Fibroblast of skin of right quadriceps (primary cell): ENCODE measurements around the gene PERM1.
"Not testable (repeated sequence)": the region's sequence is repeated elsewhere in the genome, so short reads cannot be mapped to it uniquely, and the experiment has no call there.

Source experiments
- DNase-seq: peaks from one replicate; pipeline ENCODE4 v3.0.0-alpha.2; 2013

Gene PERM1

DNA sequence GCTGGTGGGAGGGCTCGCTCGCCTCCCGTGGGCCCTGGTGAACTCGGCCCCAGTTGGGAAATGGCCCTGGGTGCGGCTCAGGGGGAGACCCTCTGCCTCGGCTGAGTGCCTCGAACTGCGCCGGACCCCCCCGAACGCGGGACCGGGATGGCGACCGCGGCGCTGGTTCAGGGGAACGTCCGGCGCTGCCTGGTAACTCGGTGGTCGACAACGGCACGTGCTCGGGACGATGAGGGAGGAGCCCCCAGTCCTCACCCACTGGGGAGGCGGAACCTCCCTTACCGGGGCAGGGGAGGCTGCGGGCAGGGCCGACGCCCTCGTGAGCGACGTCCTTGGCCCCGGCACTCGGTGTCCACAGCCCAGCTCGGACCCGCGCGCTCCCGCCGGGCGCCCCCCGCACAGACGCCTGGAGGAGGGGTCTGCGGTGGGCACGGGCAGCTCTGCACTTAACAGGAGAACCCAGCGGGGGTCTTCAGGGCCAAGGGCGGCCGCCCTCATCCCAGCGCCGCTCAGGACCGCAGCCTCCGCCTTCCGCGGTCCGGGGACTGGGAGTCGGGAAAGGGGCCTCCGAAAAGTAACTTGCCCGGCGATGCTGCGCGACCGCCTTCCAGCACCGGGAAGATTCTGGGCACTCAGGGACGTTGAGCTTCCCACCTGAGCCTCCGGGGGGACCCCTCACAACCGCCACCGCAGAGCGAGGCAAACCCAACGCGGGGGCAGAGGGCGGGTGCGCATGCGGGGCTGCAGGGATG is 16.3 kb upstream of the PERM1 start:
- DNase-seq = peak; percentile 15

DNA sequence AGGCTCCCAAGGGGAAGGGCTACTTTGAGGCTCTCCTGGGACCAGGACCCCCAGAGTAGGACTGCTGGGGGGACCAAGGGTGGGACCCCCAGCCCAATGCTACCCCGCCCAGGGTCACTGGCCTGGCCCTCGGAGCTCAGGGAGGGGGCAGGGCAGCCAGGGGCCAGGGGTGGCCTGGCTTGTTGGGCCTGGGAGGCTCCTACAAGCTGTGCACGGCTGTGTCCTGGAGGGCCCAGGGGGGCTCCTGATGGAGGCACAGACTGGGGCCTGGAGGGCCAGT is 15.8 kb upstream of the PERM1 start:
- DNase-seq = no peak

DNA sequence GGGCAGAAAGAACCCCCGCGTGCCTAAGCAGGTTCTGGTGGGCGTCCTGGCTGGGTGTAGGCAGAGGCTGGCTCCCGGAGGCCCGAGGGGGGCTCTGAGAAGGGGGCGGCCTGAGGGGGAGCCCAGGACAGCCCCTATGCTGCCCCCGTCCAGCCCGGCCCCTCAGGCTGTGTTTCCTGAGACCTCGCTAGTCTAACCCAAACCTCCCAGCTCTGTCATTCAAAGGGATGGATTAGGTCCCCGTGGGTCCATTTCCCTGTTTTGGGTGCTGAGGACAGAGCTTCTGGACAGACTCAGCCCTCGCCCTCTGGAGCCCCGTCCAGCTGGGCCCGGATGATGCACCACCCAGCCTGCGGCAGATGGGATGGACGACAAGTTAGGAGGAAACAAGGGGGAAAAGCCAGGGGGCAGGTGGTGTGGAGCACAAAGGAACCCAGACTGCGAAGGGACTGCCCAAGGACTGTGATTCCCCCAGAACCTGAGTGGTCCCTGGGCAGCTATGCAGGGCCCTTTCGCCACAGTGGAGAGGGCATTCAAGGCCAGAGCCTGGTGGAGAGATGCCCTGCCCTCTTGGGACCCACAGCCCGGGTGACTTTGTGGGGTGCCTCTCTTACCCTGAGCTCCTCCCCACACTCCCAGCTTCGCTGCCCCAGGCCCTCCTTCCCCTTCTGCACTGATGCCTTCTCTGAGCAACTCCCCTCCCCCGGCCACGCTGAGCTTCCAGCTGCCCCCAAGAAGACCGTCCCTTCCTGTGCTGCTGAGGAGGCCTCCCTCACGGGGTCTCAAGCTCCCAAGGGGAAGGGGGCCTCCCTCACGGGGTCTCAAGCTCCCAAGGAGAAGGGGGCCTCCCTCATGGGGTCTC is 15.2 kb upstream of the PERM1 start:
- DNase-seq = no peak

DNA sequence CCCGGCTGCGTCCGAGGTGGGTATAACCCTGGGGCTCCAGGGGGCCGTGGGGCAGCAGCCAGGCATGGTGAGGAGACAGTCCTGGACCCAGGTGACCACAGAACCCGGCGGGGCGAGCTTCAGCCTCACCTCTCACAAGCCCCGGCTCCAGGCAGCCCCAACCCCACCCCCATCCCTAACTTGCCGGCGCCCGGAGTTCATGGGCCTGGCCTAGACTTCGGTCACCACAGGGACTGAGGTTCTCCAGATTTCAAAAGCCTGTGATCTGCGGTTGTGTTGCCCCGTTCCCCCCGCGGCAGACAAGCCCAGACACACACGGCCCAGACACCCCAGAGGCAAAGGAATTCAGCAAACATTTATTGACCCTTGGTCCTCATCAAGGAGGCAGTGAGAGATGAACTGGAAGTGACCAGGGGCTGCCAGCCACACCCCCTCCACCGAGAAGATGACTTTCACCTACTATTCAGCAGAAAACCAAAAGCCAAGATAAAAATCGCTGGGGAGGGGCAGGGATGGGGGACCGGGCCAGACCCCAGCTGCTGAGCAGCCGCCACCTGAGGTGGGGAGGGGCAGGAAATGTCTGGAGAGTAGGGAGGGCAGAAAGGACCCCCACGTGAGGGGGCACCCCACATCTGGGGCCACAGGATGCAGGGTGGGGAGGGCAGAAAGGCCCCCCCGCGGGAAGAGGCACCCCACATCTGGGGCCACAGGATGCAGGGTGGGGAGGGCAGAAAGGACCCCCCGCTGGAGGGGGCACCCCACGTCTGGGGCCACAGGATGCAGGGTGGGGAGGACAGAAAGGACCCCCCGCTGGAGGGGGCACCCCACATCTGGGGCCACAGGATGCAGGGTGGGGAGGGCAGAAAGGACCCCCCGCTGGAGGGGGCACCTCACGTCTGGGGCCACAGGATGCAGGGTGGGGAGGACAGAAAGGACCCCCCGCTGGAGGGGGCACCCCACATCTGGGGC is 14.1 kb upstream of the PERM1 start:
- DNase-seq = no peak

DNA sequence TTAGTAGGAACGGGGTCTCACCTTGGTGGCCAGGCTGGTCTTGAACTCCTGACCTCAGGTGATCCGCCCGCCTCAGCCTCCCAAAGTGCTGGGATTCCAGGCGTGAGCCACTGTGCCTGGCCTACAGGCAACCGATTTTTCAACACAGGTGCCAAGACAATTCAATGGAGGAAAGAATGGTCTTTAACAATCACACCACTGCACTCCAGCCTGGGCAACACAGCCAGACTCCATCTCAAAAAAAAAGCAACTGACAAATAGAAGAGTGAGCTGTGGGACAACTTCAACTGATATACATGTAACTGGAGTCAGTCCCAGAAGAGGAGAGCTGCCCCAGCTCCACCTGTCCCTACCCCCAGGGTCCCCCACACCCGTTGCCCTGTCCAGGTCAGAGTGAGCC is 12.7 kb upstream of the PERM1 start:
- not testable (repeated sequence) for DNase-seq

DNA sequence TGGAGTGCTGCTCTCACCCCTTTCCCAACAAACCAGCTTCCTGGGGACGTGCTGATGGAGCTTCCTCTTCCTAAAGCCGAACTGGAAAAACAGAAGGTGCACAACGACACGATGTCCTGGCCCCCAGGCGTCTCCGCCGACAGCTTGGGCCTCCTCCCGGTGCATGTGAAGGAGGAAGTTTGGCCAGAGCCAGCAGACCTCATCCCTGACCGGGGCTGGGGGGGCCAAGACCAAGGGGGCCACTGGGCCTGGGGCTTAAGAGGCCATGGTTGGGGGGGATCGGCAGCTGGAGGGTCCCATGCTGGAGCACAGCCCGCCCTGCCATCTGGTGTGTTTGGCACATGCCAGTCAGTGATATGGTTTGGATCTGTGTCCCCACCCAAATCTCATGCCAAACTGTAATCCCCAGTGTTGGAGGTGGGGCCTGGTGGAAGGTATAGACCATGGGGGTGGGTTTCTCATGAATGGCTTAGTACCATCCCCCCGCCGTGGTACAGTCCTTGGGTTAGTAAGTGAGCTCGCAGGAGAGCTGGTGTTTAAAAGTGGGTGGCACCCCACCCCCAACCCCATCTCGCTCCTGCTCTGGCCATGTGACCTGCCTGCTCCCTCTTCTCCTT is 11.6 kb upstream of the PERM1 start:
- no peak for DNase-seq

DNA sequence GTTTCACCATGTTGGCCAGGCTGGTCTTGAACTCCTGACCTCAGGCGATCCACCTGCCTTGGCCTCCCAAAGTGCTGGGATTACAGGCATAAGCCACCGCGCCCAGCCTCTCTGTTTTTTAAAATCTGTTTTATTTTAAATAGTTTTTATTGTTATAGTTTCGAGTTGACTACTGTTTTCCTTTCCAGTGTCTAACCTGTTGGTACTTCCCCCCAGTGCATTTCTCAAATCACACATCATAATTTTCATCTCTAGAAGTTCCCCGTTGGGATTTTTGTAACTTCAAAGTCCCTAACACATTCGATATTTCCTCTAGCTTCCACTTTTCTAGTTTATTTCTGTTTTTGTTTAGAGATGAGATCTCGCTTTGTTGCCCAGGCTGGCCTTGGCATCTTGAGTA is 10.5 kb upstream of the PERM1 start:
- no peak for DNase-seq

DNA sequence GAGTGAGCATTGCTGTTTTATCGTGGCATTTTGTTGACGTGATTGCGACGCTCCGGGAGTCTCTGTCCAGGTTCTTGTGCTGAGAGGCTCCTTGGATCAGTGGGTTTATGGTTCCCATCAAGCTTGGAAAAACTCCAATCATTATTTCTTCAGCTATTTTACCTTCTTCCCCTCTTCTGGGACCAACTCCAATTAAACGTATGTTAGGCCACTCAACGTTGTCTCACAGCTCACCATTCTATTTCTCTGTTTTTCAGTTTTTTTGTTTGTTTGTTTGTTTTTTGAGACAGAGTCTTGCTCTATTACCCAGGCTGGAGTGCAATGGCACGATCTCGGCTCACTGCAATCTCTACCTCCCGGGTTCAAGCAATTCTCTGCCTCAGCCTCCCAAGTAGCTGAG is 10.0 kb upstream of the PERM1 start:
- no peak for DNase-seq

DNA sequence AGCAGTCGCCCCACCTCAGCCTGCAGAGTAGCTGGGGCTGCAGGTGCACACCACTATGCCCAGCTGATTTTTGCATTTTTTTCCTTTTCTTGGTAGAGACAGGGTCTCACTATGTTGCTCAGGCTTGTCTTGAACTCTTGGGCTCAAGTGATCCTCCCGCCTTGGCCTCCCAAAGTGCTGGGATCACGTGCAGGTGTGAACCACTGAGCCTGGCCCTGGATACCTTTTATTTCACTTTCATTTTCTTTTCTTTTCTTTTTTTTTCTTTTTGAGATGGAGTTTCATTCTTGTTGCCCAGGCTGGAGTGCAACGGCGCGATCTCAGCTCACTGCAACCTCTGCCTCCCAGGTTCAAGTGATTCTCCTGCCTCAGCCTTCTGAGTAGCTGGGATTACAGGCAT is 9.4 kb upstream of the PERM1 start:
- not testable (repeated sequence) for DNase-seq

DNA sequence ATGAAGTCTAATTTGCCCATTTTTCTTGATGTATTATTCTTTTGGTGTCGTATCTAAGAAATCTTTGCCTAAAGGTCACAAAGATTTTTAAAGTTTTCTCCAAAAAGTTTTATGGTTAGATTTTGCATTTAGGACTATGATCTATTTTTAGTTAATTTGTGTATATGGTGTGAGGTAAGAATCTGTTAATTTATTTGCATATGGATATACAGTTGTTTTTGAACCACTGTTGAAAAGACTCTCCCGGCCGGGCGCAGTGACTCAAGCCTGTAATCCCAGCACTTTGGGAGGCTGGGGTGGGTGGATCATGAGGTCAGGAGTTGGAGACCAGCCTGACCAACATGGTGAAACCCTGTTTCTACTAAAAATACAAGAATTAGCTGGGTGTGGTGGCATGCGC is 6.2 kb upstream of the PERM1 start:
- not testable (repeated sequence) for DNase-seq

DNA sequence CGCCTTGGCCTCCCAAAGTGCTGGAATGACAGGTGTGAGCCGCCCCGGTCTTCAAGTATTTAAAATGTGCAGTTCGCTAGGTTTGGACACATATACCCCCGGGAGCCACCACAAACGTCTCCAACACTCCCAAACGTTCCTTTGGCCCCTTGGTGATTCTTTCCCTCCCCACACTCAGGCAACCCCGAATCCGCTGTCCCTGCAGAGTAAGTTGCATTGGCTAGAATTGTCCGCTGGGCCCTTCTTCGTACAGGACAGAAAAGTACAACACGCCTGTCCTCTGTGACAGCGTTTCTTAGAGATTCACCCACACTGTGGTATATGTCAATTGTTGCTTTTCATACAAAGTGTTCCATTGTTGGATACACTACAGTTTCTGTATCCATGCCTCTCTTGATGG is 3.2 kb upstream of the PERM1 start:
- no peak for DNase-seq

DNA sequence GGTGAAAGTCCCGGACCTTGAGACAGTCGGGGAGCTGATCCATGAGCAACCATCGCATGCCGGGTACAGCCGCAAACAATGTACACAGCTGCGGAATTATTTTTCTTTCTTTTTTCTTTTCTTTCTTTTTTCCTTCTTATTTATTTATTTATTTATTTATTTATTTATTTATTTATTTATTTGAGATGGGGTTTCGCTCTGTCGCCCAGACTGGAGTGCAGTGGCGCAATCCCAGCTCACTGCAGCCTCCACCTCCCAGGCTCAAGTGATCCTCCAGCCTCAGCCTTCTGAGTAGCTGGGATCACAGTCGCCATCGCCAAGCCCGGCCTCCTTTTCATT is 2.6 kb upstream of the PERM1 start:
- no peak for DNase-seq

DNA sequence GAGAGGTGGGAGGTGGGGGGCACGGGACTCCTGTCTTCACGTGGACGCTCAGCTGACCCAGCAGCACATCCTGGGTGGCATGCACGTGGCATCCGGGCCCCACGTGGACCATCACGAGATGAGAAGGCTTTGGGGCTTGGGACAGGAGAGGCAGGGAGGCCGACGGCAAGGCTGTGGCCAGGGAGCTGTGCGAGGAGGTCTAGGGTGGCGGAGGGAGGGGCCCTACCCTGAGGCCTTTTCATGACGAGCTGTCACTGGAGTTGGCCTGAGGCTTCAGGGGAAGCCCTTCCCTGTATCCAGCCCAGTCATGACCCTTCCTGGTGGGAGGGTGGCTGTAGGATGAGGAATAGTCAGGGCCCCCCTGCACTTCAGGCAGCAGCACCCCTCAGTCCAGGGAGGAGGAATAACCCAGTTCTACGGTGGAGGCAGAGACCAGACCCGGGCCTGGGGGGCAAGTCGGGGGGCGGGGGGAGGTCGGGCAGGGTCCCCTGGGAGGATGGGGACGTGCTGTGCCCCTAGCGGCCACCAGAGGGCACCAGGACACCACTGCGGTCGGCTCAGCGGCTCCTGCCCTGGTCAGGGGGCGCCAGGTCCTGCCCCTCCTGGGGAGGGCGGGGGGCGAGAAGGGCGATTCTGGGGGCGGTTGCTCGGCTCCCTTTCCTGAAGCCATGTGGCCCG is 2.0 kb upstream of the PERM1 start:
- DNase-seq = no peak

DNA sequence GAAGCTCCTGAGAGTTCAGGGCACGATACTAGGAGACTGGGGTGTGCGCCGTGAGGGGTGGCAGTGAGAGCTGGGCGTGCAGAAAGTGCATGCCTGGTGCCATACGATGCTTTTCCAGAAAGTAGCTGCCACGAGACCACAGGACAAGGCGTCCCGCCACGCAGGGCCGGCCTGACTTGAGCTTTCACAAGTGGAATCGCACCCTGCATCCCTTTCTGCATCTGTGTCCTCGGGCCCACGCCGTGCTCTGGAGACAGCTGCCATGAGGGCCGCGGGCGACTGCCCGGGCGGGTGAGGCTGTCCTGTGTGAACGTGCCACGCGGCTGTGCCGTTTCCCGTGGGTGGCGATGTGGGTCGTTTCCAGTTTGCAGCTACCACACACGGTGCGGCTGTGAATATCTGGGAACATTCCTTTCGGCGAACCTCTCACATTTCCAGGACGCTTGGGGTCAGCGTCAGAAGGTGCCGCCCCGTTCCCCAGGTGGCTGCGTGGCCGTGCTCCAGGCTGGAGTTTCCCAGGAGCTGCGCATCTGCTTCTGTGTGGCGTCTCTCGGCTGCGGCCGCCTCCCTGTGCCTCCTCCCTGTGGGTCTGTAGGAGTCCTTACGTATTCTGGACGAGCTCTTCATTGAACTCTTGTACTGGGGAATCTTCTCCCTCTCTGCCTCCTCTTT is 1.0 kb upstream of the PERM1 start:
- no peak for DNase-seq

DNA sequence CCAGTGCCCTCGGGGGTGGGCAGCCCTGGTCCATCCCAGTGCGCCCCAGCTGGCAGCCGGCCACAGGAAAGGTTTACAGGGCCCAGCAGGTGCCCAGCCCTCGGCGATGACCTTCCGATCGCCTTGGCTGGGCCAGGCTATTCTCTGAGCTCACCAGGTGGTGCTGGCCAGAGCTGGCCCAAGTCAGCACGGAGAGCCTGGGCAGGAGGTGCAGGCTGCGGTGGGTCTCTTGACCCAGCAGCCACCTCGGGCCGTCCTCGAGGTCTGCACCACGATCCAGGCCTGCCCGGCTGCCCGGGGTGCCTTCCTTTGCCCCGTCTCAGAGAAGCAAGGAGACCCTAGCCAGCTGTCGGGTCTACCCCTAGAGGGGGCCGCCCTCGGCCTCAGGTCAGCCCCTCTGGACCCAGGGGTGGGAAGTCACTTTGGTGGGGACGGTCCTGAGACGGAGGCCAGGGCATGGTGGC is 370 bp downstream of the PERM1 start:
- no peak for DNase-seq

DNA sequence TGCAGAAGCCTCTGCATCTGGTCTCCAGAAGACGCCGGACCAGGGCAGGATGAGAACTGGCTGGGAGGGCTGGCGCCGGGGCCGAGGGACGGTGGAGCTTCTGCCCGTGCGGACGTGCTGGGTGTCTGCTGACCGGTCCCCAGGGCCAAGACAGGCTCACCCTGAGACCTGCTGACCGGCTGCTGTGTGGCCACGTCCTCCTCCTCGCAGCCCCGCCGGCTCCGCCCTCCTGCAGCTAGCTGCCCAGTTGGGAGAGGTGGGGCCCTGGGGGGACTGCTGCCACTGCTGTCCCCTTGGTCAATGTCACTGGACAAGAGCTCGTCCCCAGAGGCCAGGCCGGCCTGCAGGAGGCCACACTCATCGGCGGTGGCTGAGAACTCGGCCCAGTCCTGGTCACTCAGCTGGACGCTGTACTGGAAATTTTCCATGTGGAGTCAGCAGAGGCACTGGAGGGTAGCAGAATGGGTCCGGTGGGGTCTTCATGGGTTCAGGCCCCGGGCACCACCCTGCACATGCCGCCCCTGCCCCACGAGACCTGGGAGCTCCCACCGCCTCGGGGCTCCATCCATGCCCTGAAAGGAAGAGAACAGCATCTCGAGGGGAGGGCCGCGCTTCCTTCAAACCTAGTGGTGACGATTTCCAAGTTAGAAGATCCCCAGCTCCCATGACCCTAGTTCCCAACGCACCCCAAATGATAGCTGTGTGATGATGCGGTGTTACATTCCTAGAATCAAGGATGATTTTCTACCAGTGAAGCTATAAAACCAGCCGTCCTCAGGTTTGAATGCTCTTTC is 1.1 kb downstream of the PERM1 start:
- DNase-seq = no peak

DNA sequence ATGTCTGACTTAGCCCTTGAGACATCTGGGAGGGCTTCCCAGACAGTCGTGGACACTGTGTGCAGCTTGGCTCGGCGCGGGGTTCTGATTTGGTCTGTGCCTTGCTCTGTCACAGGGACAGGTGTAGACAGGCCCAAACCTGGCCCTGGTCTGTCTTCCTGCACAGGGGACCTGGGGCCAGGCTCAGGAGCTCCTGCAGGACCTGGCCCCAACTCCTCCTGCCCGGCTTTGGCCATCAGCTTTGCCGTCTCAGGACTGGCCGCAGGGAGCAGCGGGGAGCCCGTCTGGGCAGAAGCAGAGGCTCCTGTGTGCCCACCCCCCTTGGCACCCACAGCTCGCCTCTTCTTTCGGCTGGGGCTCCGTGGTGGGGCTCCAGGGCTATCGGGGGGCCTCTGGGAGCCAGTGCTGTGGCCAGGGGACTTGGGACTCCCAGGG is 1.7 kb downstream of the PERM1 start:
- DNase-seq = no peak

DNA sequence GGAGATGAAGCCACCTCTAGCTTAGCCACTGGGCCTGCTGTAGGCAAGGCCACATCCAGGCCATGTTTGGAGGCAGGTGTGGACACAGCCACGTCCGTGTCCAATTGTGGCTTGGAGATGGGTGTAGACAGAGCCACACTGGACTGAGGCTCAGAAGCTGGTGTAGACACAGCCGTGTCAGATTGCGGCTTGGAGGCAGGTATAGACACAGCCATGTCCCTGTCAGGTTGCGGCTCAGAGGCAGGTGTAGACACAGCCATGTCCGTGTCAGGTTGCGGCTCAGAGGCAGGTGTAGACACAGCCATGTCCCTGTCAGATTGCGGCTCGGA is 2.2 kb downstream of the PERM1 start:
- no peak for DNase-seq

DNA sequence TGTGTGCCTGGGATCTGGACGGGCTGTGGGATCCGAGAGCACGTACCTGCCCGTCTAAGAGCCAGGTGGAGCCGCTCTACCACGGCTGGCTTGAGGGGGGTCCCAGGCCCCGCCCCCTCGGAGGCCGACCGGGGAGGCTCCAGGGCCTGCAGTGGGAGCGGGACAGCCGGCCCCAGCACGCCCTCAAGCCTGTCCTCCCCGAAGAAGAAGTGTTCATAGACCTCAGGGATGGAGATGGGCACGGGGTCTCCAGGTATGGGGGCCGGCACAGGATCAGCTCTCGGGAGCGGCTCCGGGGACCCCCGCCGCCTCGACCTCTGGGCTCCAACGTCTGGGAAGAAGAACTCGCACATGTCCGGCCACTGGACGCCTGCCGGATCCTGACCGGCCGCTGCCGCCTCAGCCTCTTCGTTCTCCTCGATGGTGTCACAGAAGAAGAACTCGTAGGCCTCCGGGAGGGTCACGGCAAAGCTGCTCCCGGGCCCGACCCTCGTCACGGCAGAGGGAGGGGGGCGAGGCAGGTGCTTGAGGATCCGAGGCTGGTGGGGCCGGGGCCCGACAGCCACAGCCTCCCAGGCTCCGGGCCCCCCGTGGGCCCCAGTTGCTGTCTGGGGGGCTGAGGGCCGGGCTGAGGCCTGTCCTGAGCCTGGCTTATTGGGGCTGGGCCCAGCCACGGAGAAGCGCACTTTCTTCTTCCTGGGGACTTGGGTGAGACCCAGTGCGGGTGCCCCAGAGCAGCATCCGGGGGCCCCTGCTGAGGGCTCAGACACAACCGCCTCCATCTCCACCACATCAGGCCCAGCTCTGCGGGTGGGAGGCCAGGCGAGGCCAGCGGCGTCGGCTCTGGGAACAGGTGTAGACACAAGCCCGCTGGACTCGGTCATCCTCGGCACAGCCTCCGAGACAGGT is 2.8 kb downstream of the PERM1 start:
- no peak for DNase-seq
